ENCODE results near the gene NR2F1-AS1.
"Not testable (repeated sequence)": the region's sequence is repeated elsewhere in the genome, so short reads cannot be mapped to it uniquely, and the experiment has no call there.

NR2F1-AS1 gene

GRCh38 chr5:93575461-93576414, 5.3 kb downstream of the NR2F1-AS1 start:
- no peak for DNase-seq

- no peak for DNase-seq
Observed at GRCh38 chr5:93574491-93575305, 6.3 kb downstream of the NR2F1-AS1 start.

- no peak for DNase-seq
Observed at GRCh38 chr5:93573354-93574351, 7.4 kb downstream of the NR2F1-AS1 start.

- DNase-seq = no peak
Observed at GRCh38 chr5:93572608-93573353, 8.2 kb downstream of the NR2F1-AS1 start.

GRCh38 chr5:93572101-93572607, 8.9 kb downstream of the NR2F1-AS1 start:
- no peak for DNase-seq

- no peak for DNase-seq
Observed at GRCh38 chr5:93571114-93571949, 9.7 kb downstream of the NR2F1-AS1 start.

DNA sequence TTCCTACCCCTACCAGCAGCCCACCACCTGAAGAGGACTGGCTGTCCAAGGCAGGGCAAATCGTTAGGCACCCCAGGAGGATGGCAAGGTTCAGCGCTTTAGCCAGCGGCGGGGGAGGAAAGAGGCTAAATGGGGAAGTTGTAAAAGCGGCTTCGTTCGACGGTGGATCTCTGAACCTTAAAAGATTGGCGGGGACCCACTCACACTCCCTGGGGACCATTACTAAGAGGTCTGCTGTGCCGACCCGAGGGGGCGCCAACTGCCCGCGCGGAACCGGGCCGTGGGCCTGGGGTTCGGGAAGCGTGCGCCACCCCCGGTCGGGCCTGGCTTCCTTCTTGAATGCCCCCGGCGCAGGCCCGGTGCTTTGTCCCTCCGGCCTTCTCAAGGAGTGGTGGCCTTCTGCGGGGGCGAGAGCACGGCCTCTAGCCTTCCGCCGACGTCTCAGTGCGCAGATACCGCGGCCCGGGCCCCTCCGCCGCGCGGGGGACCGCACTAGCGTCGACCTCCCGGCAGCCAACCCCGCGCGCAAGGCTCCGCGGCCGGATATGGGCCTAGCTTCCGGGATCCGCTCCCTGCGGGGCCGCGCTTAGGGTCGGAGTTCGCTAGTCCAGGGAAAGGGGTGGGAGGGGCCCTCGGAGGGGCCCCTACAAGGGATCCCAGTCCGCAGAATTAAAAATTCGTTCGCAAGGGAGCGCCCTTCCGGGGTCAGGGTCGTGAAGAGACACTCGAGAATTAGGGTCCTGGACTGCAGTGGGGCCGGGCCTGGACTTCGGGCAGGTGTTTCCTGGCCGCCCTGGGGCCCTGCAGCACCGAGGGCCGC, 10.5 kb downstream of the NR2F1-AS1 start:
- DNase-seq = no peak

- no peak for DNase-seq
Observed at GRCh38 chr5:93569300-93570160, 11.5 kb downstream of the NR2F1-AS1 start.

GRCh38 chr5:93567424-93567823, 13.6 kb downstream of the NR2F1-AS1 start:
- DNase-seq = no peak

DNA sequence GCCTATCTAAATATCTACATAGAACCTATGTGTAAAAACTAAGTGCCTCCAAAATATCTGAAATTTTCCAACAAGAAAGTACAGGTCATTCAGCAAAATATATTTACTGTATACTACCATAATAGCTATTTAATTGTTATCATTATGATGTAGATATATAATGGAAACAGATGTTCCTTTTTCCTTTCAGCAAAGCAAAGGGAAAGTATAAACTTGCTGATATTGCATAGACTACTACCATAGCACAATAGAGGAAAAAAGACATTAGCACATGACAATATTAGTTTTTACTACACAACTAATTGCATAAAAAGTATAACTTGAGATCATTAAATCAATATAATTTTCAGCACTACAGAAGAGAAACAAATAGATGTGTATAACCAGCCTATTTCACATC, 14.9 kb downstream of the NR2F1-AS1 start:
- no peak for DNase-seq

GRCh38 chr5:93557021-93557604, 23.9 kb downstream of the NR2F1-AS1 start:
- no peak for DNase-seq

DNA sequence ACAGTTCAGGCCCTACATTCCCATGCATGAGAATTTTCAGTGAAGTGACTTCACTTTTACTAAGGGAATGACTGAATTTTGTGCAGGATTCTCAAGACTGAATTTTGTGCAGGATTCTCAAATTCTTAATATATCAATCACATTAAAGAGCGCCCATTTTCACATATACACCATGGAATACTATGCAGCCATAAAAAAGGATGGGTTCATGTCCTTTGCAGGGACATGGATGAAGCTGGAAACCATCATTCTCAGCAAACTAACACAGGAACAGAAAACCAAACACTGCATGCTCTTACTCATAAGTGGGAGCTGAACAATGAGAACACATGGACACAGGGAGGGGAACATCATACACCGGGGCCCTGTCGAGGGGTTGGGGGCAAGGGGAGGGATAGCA, 31.4 kb downstream of the NR2F1-AS1 start:
- not testable (repeated sequence) for DNase-seq

DNA sequence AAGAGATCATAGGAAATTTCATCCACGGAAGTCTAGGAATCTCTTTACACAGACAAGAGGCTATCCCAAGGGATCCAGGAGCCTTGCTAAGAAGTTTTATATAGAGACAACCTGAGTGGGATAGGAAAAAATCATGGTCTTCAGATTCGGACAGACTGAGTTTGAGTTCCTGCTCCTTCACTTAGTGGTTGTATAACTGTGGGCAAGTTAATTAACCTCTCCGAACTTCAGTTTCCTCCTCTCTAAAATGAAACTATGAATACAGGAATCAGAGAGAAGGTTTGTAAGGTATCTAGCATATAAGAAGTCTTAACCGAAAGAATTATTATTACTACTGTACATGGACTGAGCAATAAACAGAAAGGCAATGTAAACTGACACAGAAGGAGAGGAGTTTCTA, 35.1 kb downstream of the NR2F1-AS1 start:
- no peak for DNase-seq

DNA sequence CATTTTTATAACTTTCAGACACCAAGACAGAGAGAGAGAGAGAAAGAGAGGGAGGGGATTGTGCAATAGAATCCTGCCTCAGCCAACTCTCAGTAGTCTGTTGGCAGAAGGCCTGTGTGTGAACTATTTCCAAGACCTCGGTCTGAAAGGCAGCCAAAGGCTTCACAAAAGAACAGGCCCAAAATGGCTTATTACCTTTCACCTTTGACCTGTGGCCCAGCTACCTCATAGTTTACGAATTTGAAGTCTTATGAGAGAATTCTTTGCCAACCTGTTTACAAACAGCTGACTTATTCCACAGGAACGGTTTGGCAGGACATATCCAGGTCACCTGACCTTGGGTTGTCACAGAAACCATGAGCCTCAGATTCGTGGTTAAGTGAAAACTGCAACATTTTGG, 48.6 kb downstream of the NR2F1-AS1 start:
- DNase-seq = no peak

GRCh38 chr5:93521815-93522214, 59.2 kb downstream of the NR2F1-AS1 start:
- not testable (repeated sequence) for DNase-seq

DNA sequence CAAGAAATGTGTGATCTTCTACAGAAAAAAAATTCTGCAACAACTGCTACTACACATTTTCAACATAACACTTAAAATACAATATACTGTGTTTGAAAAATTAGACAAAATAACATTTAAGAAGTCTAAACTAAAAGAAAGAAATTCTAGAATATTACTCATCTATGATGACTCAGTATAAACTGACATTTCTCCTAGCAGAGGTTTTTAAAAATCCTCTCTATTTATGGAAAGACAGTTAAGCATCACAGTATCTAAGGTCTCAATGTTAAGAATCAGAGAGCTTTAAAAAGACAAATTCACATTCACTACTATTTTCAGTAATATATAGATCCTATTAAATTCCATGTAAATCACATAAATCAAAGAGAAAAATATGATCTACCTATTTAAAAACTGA, 61.3 kb downstream of the NR2F1-AS1 start:
- no peak for DNase-seq

DNA sequence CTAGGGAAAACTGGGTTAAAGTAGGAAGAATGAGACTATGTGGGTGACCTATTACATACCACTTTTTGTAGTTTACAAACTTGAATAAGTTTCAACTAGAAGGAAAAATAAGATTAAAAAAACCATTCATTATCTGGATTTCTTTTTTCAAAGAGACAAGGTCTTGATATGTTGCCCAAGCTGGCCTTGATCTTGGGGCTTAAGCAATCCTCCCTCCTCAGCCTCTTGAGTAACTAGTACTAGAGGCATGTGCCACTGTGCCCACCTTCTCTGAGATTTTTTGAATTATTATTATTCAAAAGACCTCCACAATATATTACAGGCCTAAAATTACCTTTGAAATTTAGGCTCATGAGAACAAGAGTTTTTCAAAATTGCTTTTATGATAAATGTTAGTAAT, 63.2 kb downstream of the NR2F1-AS1 start:
- no peak for DNase-seq

DNA sequence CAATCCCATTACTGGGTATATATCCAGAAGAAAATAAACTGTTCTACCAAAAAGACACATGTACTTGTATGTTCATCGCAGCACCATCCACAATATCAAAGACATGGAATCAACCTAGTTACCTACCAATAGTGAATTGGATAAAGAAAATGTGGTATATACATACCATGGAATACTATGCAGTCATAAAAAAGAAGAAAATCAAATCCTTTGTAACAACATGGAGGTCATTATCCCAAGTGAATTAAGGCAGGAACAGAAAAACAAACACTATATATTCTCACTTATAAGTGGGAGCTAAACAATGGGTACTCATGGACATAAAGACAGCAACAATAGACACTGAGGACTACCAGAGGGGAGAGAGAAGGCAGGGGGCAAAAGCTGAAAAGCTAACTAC, 67.7 kb downstream of the NR2F1-AS1 start:
- no peak for DNase-seq
